Measurements from ENCODE around the gene TVP23A.

The TVP23A gene

GRCh38 chr16:10762336-10763016 is 56.1 kb downstream of the TVP23A start:
- no peaks in the 10 kb centered on the region for H3K4me1 ChIP-seq
- H3K9me3 ChIP-seq = no peaks in the 10 kb centered on the region
- no peak for DNase-seq
- no peaks in the 10 kb centered on the region for H3K27me3 ChIP-seq
- H3K36me3 ChIP-seq = peaks cover 31% of the 10 kb centered on the region
- no peak for TF ChIP-seq CTCF (IDR thresholded peaks at IDR 0.05; ENCODE audit: low read depth, low read length)
- no peak overlapping the region for H3K4me3 ChIP-seq (ENCODE audit: low read depth, low read length)

GRCh38 chr16:10761373-10761772 is 57.2 kb downstream of the TVP23A start:
- no peaks in the 10 kb centered on the region for H3K27me3 ChIP-seq
- no peak overlapping the region for H3K4me3 ChIP-seq (ENCODE audit: low read depth, low read length)
- DNase-seq = no peak
- H3K36me3 ChIP-seq = peaks cover 31% of the 10 kb centered on the region
- H3K4me1 ChIP-seq = no peaks in the 10 kb centered on the region
- H3K9me3 ChIP-seq = no peaks in the 10 kb centered on the region
- TF ChIP-seq CTCF (IDR thresholded peaks at IDR 0.05; ENCODE audit: low read depth, low read length) = no peak

GRCh38 chr16:10760858-10761257 is 57.7 kb downstream of the TVP23A start:
- Histone ChIP-seq H3K27me3 (no peaks in the 10 kb centered on the region), H3K9me3 (no peaks in the 10 kb centered on the region), H3K36me3 (peaks cover 31% of the 10 kb centered on the region), H3K4me3 (ENCODE audit: low read depth, low read length) (no peak overlapping the region), H3K4me1 (no peaks in the 10 kb centered on the region)
- no peak for DNase-seq
- no peak for TF ChIP-seq CTCF (IDR thresholded peaks at IDR 0.05; ENCODE audit: low read depth, low read length)

GRCh38 chr16:10756574-10756973 is 62.0 kb downstream of the TVP23A start:
- Histone ChIP-seq H3K9me3 (no peaks in the 10 kb centered on the region), H3K27me3 (no peaks in the 10 kb centered on the region), H3K4me3 (ENCODE audit: low read depth, low read length) (no peak overlapping the region), H3K36me3 (peaks cover 26% of the 10 kb centered on the region), H3K4me1 (no peaks in the 10 kb centered on the region)
- no peak for DNase-seq
- no peak for TF ChIP-seq CTCF (IDR thresholded peaks at IDR 0.05; ENCODE audit: low read depth, low read length)

GRCh38 chr16:10754941-10755340 is 63.7 kb downstream of the TVP23A start:
- H3K36me3 ChIP-seq = peaks cover 18% of the 10 kb centered on the region
- no peak for DNase-seq
- no peaks in the 10 kb centered on the region for H3K4me1 ChIP-seq
- no peak overlapping the region for H3K4me3 ChIP-seq (ENCODE audit: low read depth, low read length)
- H3K27me3 ChIP-seq = no peaks in the 10 kb centered on the region
- no peaks in the 10 kb centered on the region for H3K9me3 ChIP-seq
- TF ChIP-seq CTCF (IDR thresholded peaks at IDR 0.05; ENCODE audit: low read depth, low read length) = no peak

- no peak overlapping the region for H3K4me3 ChIP-seq (ENCODE audit: low read depth, low read length)
- no peak for TF ChIP-seq CTCF (IDR thresholded peaks at IDR 0.05; ENCODE audit: low read depth, low read length)
- peaks cover 11% of the 10 kb centered on the region for H3K36me3 ChIP-seq
- H3K27me3 ChIP-seq = no peaks in the 10 kb centered on the region
- H3K9me3 ChIP-seq = no peaks in the 10 kb centered on the region
- no peak for DNase-seq
- no peaks in the 10 kb centered on the region for H3K4me1 ChIP-seq
Observed at GRCh38 chr16:10753670-10754069, 64.9 kb downstream of the TVP23A start.
